ENCODE results near the gene BEGAIN.

- TF ChIP-seq SIN3A (IDR thresholded peaks at IDR 0.05; ENCODE audit: borderline replicate concordance in 2 of 2, control insufficient read depth in 1 of 2, low read depth in 2 of 2, low read length in 2 of 2): no peak
- TF ChIP-seq CTCF (IDR thresholded peaks at IDR 0.05 in 2 of 3, conservative IDR thresholded peaks at IDR 0.05 in 1 of 3; ENCODE audit: insufficient read depth in 2 of 3, low read depth in 1 of 3, low read length in 3 of 3): no peak
These were observed 5.7 kb downstream of the BEGAIN start for GRCh38 chr14:100581228-100582145.

Measured in K562 (cell line).